Endothelial cell of umbilical vein (primary cell): ENCODE data around the gene CHRM3. TPM values are rescaled to one million over a fixed set of nuclear protein-coding genes. Genes with fewer than 3 reads are reported as not detected.

Experiments
- BruUV-seq: library from RNA; stranded (reverse); fragments of 400-500 nt; replicated peaks from 2 replicates; lab custom pipeline; 2021; lab: Mats Ljungman, UMichigan
- CTCF ChIA-PET: fragments of 300-600, 350-600 bp; sonication (Branson Sonifier 250); formaldehyde crosslinking; loops from one replicate; lab custom pipeline; 2021; ENCODE audit warnings: antibody characterized with exemption, inconsistent platforms; lab: Charles Lee
- POLR2A ChIA-PET: fragments of 300-600, 350-600 bp; sonication (Branson Sonifier 250); formaldehyde crosslinking; loops from one replicate; lab custom pipeline; 2021; ENCODE audit warnings: antibody characterized with exemption, inconsistent platforms; lab: Charles Lee
- DNase-seq: peaks from one replicate; pipeline ENCODE4 v3.0.0-alpha.2; 2011; ENCODE audit warnings: low read depth, low spot score
- FAIRE-seq: peaks from 2 replicates; lab custom pipeline; 2011; peaks lifted over from hg19 to GRCh38; lab: Jason Lieb, UNC
- H2AFZ ChIP-seq: 2 replicates; pipeline ENCODE4 v1.6.0; 2012; ENCODE audit warnings: low read depth, low read length, control low read depth, inconsistent platforms
- H3K27ac ChIP-seq: 2 replicates; pipeline ENCODE4 v1.5.1; 2011; ENCODE audit warnings: low read depth, mild to moderate bottlenecking, control low read depth, low read length, moderate library complexity; ENCODE audit not compliant: insufficient read depth
- H3K27me3 ChIP-seq, 2 experiments: 2 replicates each; pipeline versions ENCODE4 v1.6.0 to v1.6.1; 2011; ENCODE audit warnings: low read length in 2 of 2, mixed read lengths in 1 of 2; ENCODE audit not compliant: control insufficient read depth in 2 of 2, insufficient read depth in 2 of 2
- H3K36me3 ChIP-seq, 2 experiments: 2 replicates in 1 of 2; 3 replicates in 1 of 2; pipeline ENCODE4 v1.5.1; 2011; ENCODE audit warnings: low read length in 2 of 2, mild to moderate bottlenecking in 1 of 2, moderate library complexity in 1 of 2; ENCODE audit not compliant: control insufficient read depth in 2 of 2, insufficient read depth in 2 of 2; ENCODE audit errors: extremely low read depth in 1 of 2
- H3K4me1 ChIP-seq: 3 replicates; pipeline ENCODE4 v1.5.1; 2011; ENCODE audit warnings: mild to moderate bottlenecking, low read length; ENCODE audit not compliant: control insufficient read depth, insufficient read depth; ENCODE audit errors: extremely low read depth
- H3K4me2 ChIP-seq: 2 replicates; pipeline ENCODE4 v1.6.1; 2011; ENCODE audit warnings: low read length, control low read depth, mixed read lengths; ENCODE audit not compliant: insufficient read depth
- H3K4me3 ChIP-seq, 3 experiments: fragments of 200-600 bp in 1 of 3; sonication (generic), shearing (Covaris generic) in 1 of 3; replicated peaks in 1 of 3; 2 replicates each; pipeline ENCODE4 v1.5.1; 2011 to 2016; ENCODE audit warnings: control low read depth in 3 of 3, low read length in 3 of 3, mild to moderate bottlenecking in 2 of 3, inconsistent platforms in 1 of 3, low read depth in 1 of 3, moderate library complexity in 1 of 3; ENCODE audit not compliant: insufficient read depth in 1 of 3
- H3K79me2 ChIP-seq: 2 replicates; pipeline ENCODE4 v1.6.0; 2012; ENCODE audit warnings: low read length, inconsistent platforms; ENCODE audit not compliant: control insufficient read depth, insufficient read depth
- H3K9ac ChIP-seq: replicated peaks from 2 replicates; pipeline ENCODE3; 2011; ENCODE audit warnings: low read length, control low read depth; ENCODE audit not compliant: insufficient read depth; ENCODE audit errors: extremely low read depth
- H3K9me1 ChIP-seq: replicated peaks from 3 replicates; pipeline ENCODE4 v1.6.0; 2011; ENCODE audit warnings: mild to moderate bottlenecking, low read length; ENCODE audit not compliant: control insufficient read depth, insufficient read depth; ENCODE audit errors: extremely low read depth
- H3K9me3 ChIP-seq: replicated peaks from 2 replicates; pipeline ENCODE4 v1.5.1; 2012; ENCODE audit warnings: low read length, inconsistent platforms; ENCODE audit not compliant: control insufficient read depth, insufficient read depth
- H4K20me1 ChIP-seq: replicated peaks from 2 replicates; pipeline ENCODE3; 2011; ENCODE audit warnings: mild to moderate bottlenecking, low read length; ENCODE audit not compliant: control insufficient read depth, insufficient read depth; ENCODE audit errors: extremely low read depth
- CTCF ChIP-seq, 2 donors: IDR thresholded peaks; 1 replicate in 1 of 2; 2 replicates in 1 of 2; pipeline ENCODE4 v1.5.1; 2011; ENCODE audit warnings: low read length in 2 of 2, mild to moderate bottlenecking in 2 of 2, moderate library complexity in 2 of 2, control low read depth in 1 of 2, inconsistent platforms in 1 of 2, low read depth in 1 of 2; ENCODE audit not compliant: insufficient read depth in 1 of 2; ENCODE audit errors: extremely low read depth in 1 of 2
- EZH2 ChIP-seq: IDR thresholded peaks from 2 replicates; pipeline ENCODE4 v1.6.1; 2012; ENCODE audit warnings: borderline replicate concordance, low read depth, mild to moderate bottlenecking, moderate library complexity, low read length, inconsistent platforms; ENCODE audit not compliant: severe bottlenecking
- FOS ChIP-seq: IDR thresholded peaks from 2 replicates; pipeline ENCODE4 v1.6.1; 2011; ENCODE audit warnings: mild to moderate bottlenecking, low read length, moderate library complexity, borderline replicate concordance; ENCODE audit not compliant: insufficient read depth
- GATA2 ChIP-seq: IDR thresholded peaks from 2 replicates; pipeline ENCODE4 v1.7.0; 2011; ENCODE audit warnings: low read depth, mild to moderate bottlenecking, moderate library complexity, mixed read lengths, low read length; ENCODE audit not compliant: insufficient read length, insufficient read depth
- JUN ChIP-seq: IDR thresholded peaks from 2 replicates; pipeline ENCODE4 v1.6.1; 2011; ENCODE audit warnings: borderline replicate concordance, low read depth; ENCODE audit not compliant: insufficient read length, insufficient read depth
- MAX ChIP-seq: IDR thresholded peaks from 2 replicates; pipeline ENCODE4 v1.6.1; 2011; ENCODE audit not compliant: insufficient read depth, insufficient read length
- MYC ChIP-seq: IDR thresholded peaks from one replicate; pipeline ENCODE4 v1.6.1; 2011; ENCODE audit warnings: mild to moderate bottlenecking, low read depth, low read length
- POLR2A ChIP-seq: IDR thresholded peaks from 2 replicates; pipeline ENCODE4 v1.6.1; 2012; ENCODE audit warnings: low read depth, mild to moderate bottlenecking, control low read depth, low read length
- POLR2AphosphoS5 ChIP-seq: IDR thresholded peaks from 2 replicates; pipeline ENCODE4 v1.6.1; 2012; ENCODE audit warnings: low read depth, mild to moderate bottlenecking, control low read depth, low read length, moderate library complexity; ENCODE audit not compliant: insufficient read depth
- dilution Hi-C: fragments of 300-500 bp; cut with MboI; formaldehyde crosslinking; loops from one replicate; pipeline ENCODE4 v1.15.0; 2019; ENCODE audit warnings: low sequenced_read_pairs; ENCODE audit not compliant: extremely low pct_ligation_motif_present
- intact Hi-C: fragments of 100-400 bp; cut with micrococcal nuclease; formaldehyde crosslinking; loops from one replicate; pipeline ENCODE4 v1.10.0; 2022
- polyA plus RNA-seq, 4 experiments: library from polyadenylated mRNA; depleted of rRNA in 3 of 4; stranded (reverse) in 3 of 4; unstranded in 1 of 4; fragments of >200 nt; gene quantifications; 2 replicates each; pipeline versions ENCODE4 v1.2.1 to v1.2.3, GENCODE V29; 2011 to 2012; ENCODE audit warnings: missing spikeins in 1 of 4
- total RNA-seq: library from RNA; stranded (reverse); gene quantifications from 2 replicates; pipeline ENCODE4 v1.2.3, GENCODE V29; 2021

The CHRM3 gene
- total and polyA plus RNA-seq, 2 donors (not counting 3 experiments of a cell fraction or from before 2014, with no cell fraction given): not detected

- H3K36me3 ChIP-seq: no peaks in the 10 kb centered on the region
- dilution Hi-C loops: no loop called here
- no peaks in the 10 kb centered on the region for H3K9me3 ChIP-seq
- no peaks in the 10 kb centered on the region for H3K9me1 ChIP-seq
- H3K4me2 ChIP-seq: no peak overlapping the region
- ChIA-PET POLR2A (no interaction called here), CTCF (interaction anchor here (1.2 kb wide), 1 partner anchor 10 kb away, joined by 3 read pairs; no protein-coding TSS in a partner anchor)
- no peaks in the 10 kb centered on the region for H3K4me1 ChIP-seq
- TF ChIP-seq CTCF (IDR thresholded peaks at IDR 0.05; ENCODE audit: extremely low read depth in 1 of 2, insufficient read depth in 1 of 2, low read depth in 1 of 2, low read length in 2 of 2) (no peak), EZH2 (no peak), POLR2A (no peak), MAX (no peak), FOS (no peak), POLR2AphosphoS5 (no peak), JUN (no peak), MYC (no peak), GATA2 (no peak)
- H3K4me3 ChIP-seq: no peak overlapping the region
- no peak overlapping the region for H3K27ac ChIP-seq
- DNase-seq (no peak), FAIRE-seq (no peak)
- BruUV-seq: no TSS peak
- H3K27me3 ChIP-seq: peaks cover 0 to 10% of the 10 kb centered on the region in 2 experiments
- no peak overlapping the region for H2AFZ ChIP-seq
- H3K79me2 ChIP-seq: no peaks in the 10 kb centered on the region
- intact Hi-C loops: no loop called here
- H4K20me1 ChIP-seq: no peaks in the 10 kb centered on the region
- no peak overlapping the region for H3K9ac ChIP-seq
Observed at GRCh38 chr1:239383714-239384113, 2.7 kb upstream of the CHRM3 start.
